ENCODE data around the gene ANP32E.
"Not testable (repeated sequence)": the region's sequence is repeated elsewhere in the genome, so short reads cannot be mapped to it uniquely, and the experiment has no call there.

- not testable (repeated sequence) for TF ChIP-seq CTCF (IDR thresholded peaks at IDR 0.05); ZFX (IDR thresholded peaks at IDR 0.05; ENCODE audit: borderline replicate concordance)
These were observed 49.5 kb downstream of the ANP32E start for GRCh38 chr1:150186438-150186788.

Measured in 22Rv1 (cell line).